ENCODE measurements around the gene NFIB.

The NFIB gene

DNA sequence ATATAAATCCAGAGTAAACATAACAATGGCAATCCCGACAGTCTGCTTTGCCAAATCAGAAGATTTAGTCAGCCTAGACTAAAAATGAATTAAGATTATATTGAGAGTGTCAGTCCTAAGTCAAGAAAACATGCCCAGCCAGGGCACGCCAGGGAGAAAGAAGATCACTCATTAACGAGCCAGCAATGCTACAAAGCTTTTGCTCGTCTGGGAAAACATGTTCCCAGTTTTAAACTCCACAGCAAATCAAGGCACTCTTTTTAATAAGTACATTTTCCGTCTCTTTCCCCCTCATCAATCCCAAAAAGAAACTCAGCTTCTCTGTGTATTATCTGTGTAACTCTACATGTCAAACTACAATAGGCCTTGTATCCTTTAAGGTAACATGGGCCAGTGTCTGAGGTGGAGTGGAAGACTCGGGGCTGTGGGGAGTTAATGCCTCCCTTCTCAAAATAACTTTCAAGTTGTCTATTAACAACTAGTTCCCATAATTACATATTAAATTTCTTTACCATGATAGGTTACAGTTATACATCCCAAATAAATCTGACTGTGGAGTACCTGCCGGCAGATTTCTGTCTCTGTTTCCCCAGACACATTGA lies 40.9 kb downstream of the NFIB start:
- DNase-seq, result no peak

DNA sequence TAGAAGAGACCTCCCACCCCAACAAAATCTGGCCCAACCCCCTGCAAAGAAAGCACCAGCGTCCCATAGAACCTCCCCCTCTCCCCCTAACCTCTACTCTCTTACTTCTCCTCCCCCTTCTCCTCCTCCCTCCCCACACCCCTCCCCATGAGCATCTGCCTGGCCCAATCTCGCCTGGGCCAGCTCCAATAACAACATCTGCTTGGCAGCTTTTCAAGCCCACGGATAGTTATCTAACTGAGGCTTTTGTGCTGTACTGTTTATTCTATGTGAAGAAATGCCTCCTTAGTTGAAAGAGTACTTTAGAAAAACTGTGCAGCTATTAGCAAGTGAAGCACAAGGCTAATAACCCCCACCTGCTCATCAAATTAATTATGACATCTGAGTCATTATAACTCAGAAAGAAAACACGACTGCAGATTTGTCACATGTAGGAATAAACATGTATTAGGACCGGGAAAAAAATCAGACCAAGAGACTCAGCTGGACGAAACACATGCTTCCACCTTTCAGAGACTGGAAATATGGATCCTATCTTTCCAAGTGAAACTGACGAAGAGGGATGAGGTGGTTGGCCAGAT lies 42.8 kb downstream of the NFIB start:
- DNase-seq, result no peak

DNA sequence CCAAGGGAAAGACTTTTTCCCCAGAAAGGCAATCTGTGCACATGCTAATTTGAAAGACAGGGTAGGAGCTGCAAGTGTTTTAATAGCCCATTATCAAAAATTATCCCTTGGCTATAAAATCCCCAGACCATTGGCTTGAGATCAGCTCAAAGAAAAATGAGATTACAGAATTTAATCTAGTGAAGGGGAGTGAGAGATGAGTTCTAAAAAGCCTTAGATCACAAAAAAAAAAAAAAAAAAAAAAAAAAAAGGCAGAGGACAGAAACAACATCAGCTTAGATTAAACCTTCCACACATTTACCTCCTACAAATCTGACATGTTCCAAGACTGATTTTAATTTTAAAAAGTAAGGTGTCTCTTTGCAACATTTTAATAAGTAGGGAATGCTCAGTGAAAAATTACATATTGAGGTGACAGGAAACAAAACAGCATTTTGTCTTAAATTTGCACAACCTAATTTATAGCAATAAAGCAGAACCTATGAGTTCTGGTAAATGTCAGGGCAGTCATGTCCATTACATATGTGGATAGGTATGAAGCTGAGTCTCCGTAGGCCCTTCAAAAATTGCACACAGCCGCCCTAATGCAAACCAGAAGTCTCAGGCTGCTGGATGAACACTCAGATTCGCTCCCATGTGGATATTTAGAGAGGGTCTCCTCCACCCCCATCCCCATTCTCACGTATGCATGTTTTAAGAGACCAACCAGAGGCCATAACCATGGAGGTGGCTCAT lies 43.4 kb downstream of the NFIB start:
- no peak for DNase-seq

GRCh38 chr9:14269916-14270315 lies 44.0 kb downstream of the NFIB start:
- no peak for DNase-seq

GRCh38 chr9:14263707-14264483 lies 50.0 kb downstream of the NFIB start:
- DNase-seq, result no peak

- no peak for DNase-seq
These were observed 51.1 kb downstream of the NFIB start for GRCh38 chr9:14262827-14263226.

- DNase-seq, result no peak
These were observed 52.3 kb downstream of the NFIB start for GRCh38 chr9:14261616-14262015.

- no peak for DNase-seq
These were observed 53.8 kb downstream of the NFIB start for GRCh38 chr9:14260101-14260500.

- no peak for DNase-seq
These were observed 55.2 kb downstream of the NFIB start for GRCh38 chr9:14258660-14259239.

GRCh38 chr9:14258156-14258555 lies 55.8 kb downstream of the NFIB start:
- no peak for DNase-seq

GRCh38 chr9:14256588-14256987 lies 57.4 kb downstream of the NFIB start:
- no peak for DNase-seq

DNA sequence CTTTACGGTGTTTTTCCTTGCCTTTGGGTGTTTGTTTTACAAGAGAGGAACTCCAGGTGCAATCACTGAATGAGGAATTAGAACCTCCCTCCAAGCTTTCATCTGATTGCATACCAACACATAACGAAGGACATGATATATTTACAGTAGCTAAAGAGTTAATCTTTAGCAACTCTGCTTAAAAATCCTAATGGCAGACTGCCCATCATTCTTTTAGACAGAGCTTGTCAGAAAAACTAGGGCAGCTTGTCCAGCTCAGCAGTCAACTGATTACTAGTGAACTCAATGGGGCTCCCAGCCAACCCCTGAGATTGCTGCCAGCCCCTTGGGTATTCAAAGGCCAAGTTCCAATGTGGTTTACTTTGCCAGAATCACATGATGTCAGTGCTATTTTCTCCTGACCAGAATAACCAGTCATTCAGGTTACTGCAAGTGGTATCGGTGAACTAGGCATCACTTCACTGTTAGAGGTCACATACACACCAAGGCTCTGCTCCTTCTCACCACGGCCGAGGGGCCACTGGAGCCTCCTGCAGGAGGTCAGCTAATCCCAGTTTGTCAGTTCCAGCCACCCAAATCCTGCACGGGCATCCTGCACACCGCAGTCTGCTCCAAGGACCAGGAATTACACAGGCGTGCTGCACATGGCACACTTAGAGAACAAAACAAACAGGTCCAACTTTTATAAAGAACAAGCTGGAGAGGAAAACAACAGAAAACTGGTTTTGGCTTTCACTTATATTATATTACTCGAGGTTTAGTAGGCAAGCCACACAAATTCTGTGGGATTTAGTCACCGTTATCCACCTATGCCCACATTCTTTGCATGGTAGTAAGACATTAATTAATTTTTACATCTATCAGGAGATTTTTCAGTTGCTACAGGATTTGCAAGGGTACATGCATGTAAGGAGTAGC lies 62.5 kb downstream of the NFIB start:
- no peak for DNase-seq

GRCh38 chr9:14250794-14251153 lies 63.2 kb downstream of the NFIB start:
- no peak for DNase-seq

DNA sequence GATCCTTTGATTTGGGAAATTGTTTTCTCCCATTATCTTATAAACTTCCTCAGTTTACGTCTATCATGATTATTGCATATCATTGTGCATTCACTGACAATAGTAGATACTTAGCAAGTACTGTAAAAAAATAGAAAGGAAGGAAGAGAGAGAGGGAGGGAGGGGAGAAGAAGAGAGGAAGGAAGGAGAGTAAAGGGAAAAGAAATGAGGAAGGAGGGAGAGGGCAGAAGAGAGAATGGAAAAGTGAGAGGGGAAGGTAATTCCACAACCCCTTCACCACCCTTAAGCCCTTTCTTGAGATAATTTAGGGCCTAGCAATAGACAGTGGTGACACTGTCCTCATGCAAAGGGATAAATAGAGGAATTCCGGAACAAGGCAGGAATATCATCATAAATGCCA lies 64.4 kb downstream of the NFIB start:
- no peak for DNase-seq

GRCh38 chr9:14248149-14248548 lies 65.8 kb downstream of the NFIB start:
- no peak for DNase-seq

GRCh38 chr9:14247577-14247976 lies 66.4 kb downstream of the NFIB start:
- no peak for DNase-seq

DNA sequence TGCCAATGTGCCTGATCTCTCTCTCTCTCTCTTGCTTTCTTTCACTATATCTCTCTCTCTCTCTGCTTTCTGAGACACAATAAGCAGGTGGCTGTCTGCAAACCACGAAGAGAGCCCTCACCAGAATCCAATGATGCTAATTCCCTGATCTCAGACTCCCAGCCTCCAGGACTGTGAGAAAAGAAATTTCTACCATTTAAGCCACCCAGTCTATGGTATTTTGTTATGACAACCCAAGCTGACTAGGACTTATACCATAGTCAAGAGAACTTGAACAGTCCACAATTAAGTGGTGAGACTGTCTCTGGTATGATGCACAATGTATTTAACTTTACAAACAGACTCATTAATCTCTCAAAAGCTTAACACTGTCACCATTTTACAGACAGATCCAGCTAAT lies 67.0 kb downstream of the NFIB start:
- no peak for DNase-seq

DNA sequence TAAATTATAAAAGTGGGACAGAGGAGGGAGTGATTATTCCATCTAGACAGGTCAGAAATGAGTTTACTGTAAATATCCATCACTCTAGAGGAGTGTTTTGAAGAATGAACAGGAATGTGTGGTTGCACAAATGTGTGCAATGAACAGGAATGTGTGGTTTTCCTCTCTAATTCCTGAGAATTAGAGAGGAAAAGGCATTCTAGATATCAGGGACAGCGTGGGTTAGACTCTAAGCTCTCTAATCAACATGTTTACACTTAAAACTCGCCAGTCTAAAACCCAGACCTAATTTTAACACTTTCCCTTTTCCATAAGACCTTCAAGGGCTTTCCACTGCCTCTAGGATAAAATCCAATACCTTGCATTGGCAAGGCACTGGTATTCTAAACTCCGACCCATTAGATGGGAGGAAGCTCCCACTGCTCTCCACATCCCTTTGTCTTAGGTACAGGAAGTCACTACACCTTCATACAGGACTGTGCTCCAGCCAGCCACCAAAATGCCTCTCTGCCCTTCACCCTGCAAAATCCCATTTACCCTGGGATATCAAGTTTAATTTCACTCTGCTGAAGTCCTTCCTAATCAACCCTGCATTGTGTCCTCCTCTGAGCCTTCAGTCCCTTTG lies 67.9 kb downstream of the NFIB start:
- no peak for DNase-seq

GRCh38 chr9:14243514-14244042 lies 70.4 kb downstream of the NFIB start:
- no peak for DNase-seq

DNA sequence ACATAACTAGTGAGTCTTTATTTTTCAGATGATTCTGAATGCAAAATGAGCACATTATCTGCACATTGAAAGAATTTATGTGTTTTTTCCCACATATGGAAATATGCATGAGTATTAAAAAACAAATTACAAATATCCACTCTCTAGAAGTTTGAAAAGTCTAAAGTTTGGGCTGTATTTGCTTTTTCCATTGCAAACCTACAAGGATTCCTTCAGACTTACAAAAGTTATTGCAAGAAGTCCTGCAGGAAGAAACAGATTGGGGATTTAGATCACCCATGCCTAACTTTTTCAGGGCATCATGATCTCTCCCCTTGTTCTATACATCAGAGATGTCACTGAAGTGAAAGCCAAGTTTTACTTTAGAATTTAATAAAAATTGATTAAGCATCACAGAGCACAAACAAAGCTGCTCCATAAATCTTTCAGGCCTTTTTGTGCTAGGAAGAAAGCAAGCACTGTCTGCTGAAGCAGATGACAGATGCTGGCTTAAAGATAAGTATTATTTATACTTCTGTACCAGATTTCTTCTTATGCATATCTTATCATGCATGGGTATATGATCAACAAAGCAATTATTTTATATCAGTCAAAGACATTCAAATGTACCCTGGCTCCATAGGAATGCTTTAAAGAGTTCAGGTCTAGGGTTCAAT lies 71.7 kb downstream of the NFIB start:
- DNase-seq, result no peak

DNA sequence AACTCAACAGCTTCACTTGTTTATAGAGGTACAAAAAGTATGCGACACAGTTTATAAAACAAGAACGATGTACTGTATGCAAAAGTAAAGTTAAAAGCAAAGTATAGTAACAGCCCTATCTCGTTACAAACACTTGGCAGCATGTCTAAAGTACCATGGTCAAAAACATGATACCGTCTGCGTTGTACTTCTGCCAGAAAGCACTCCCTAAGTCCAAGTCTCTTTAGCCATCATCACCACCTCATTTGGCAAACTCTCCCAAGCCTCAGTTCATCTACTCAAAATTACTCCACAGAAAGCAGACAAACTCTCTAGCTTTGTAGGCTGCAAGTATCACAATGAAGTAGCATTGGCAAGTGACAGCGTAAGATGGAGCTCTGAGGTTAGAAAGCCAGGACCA lies 73.4 kb downstream of the NFIB start:
- DNase-seq, result no peak

Data from stimulated activated CD8-positive, alpha-beta memory T cell treated with anti-CD3 and anti-CD28 coated beads, Interleukin-4, amount 100 ng/mL, for 48 hours (primary cell).